ENCODE results near the gene BOD1L2.

BOD1L2 gene

GRCh38 chr18:57122936-57123510, 23.9 kb upstream of the BOD1L2 start:
- ChIA-PET CTCF (no interaction called here), POLR2A (no interaction called here)
- DNase-seq (ENCODE audit: extremely low spot score): no peak
- TF ChIP-seq, protein P1, sequence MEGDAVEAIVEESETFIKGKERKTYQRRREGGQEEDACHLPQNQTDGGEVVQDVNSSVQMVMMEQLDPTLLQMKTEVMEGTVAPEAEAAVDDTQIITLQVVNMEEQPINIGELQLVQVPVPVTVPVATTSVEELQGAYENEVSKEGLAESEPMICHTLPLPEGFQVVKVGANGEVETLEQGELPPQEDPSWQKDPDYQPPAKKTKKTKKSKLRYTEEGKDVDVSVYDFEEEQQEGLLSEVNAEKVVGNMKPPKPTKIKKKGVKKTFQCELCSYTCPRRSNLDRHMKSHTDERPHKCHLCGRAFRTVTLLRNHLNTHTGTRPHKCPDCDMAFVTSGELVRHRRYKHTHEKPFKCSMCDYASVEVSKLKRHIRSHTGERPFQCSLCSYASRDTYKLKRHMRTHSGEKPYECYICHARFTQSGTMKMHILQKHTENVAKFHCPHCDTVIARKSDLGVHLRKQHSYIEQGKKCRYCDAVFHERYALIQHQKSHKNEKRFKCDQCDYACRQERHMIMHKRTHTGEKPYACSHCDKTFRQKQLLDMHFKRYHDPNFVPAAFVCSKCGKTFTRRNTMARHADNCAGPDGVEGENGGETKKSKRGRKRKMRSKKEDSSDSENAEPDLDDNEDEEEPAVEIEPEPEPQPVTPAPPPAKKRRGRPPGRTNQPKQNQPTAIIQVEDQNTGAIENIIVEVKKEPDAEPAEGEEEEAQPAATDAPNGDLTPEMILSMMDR (IDR thresholded peaks at IDR 0.05; ENCODE audit: control extremely low read depth, extremely low read depth, low read depth, missing control alignments): no peak

GRCh38 chr18:57125627-57126026, 21.3 kb upstream of the BOD1L2 start:
- no peak for DNase-seq (ENCODE audit: extremely low spot score)
- TF ChIP-seq, protein P1 (IDR thresholded peaks at IDR 0.05; ENCODE audit: control extremely low read depth, extremely low read depth, low read depth, missing control alignments): no peak
- POLR2A ChIA-PET: no interaction called here
- CTCF ChIA-PET: interaction anchor here (1.6 to 2.5 kb wide), 2 partner anchors 9 to 17 kb away, joined by 6 to 12 read pairs; no protein-coding TSS in a partner anchor

GRCh38 chr18:57128220-57128932, 18.5 kb upstream of the BOD1L2 start:
- POLR2A ChIA-PET: no interaction called here
- no peak for DNase-seq (ENCODE audit: extremely low spot score)
- TF ChIP-seq, protein P1 (IDR thresholded peaks at IDR 0.05; ENCODE audit: control extremely low read depth, extremely low read depth, low read depth, missing control alignments): no peak
- CTCF ChIA-PET: interaction anchor here (1.3 to 1.5 kb wide), 2 partner anchors 19 to 21 kb away, joined by 3 to 4 read pairs; partner anchors contain the start of gene BOD1L2

DNA sequence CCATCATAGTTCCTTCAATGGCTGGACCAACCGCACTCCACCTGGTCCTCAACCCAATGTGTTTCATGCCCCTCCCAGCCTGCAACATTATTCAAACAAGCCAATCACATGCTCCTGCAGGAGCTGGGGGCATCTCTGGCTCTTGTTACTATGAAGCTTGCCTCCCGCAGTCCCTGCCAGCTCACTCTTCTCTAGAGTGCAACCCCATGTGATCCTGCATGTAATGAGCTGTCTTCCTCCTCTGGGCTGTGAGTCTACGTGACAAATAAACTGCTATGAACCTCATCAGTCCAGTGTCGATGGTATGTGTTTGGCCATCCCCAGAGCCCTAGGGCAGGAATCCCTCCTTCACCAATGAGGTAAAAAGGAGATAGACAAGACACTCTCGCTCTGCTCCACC, 15.8 kb upstream of the BOD1L2 start:
- TF ChIP-seq, protein P1 (IDR thresholded peaks at IDR 0.05; ENCODE audit: control extremely low read depth, extremely low read depth, low read depth, missing control alignments): no peak
- CTCF ChIA-PET: interaction anchor here (1.0 kb wide), 1 partner anchor 14 kb away, joined by 3 read pairs; no protein-coding TSS in a partner anchor
- POLR2A ChIA-PET: no interaction called here
- DNase-seq (ENCODE audit: extremely low spot score): no peak

GRCh38 chr18:57131782-57132181, 15.1 kb upstream of the BOD1L2 start:
- TF ChIP-seq, protein P1 (IDR thresholded peaks at IDR 0.05; ENCODE audit: control extremely low read depth, extremely low read depth, low read depth, missing control alignments): no peak
- ChIA-PET CTCF (interaction anchor here (1.0 kb wide), 1 partner anchor 15 kb away, joined by 3 read pairs; no protein-coding TSS in a partner anchor), POLR2A (no interaction called here)
- no peak for DNase-seq (ENCODE audit: extremely low spot score)

- POLR2A ChIA-PET: no interaction called here
- CTCF ChIA-PET: interaction anchor here (1.0 kb wide), 2 partner anchors 10 to 17 kb away, joined by 3 read pairs; no protein-coding TSS in a partner anchor
- no peak for DNase-seq (ENCODE audit: extremely low spot score)
- TF ChIP-seq, protein P1 (IDR thresholded peaks at IDR 0.05; ENCODE audit: control extremely low read depth, extremely low read depth, low read depth, missing control alignments): no peak
These were observed 12.2 kb upstream of the BOD1L2 start for GRCh38 chr18:57134618-57135135.
